Posterior vena cava (tissue), 2 donors: Measurements from ENCODE around the gene GAB4. TPM values are rescaled to one million over a fixed set of nuclear protein-coding genes. Genes with fewer than 3 reads are reported as not detected.
"Not testable (repeated sequence)": the region's sequence is repeated elsewhere in the genome, so short reads cannot be mapped to it uniquely, and the experiment has no call there.

Experiments used
- DNase-seq: peaks from one replicate; pipeline ENCODE4 v3.0.0-alpha.2; 2020; ENCODE audit warnings: low spot score
- intact Hi-C, 2 donors: fragments of 100-400 bp; cut with DNase I; formaldehyde crosslinking; loops; one replicate each; pipeline versions ENCODE4 v1.14.1 to v1.14.2; 2022 to 2023
- total RNA-seq, 2 donors: library from RNA; stranded (reverse); fragmentation: NEBNext Ultra II Directional; extraction: Animal tissue kit (Norgen Biotek cat#: 25700); gene quantifications; one replicate each; pipeline ENCODE4 v1.2.1, GENCODE V29; 2021
- donor health status: DM: yes; HTN: yes; CAD: no.
- donor health status: DM: yes; HTN: yes; CAD: no.

The GAB4 gene
- total RNA-seq, 2 donors from 2014 or later: not detected

DNA sequence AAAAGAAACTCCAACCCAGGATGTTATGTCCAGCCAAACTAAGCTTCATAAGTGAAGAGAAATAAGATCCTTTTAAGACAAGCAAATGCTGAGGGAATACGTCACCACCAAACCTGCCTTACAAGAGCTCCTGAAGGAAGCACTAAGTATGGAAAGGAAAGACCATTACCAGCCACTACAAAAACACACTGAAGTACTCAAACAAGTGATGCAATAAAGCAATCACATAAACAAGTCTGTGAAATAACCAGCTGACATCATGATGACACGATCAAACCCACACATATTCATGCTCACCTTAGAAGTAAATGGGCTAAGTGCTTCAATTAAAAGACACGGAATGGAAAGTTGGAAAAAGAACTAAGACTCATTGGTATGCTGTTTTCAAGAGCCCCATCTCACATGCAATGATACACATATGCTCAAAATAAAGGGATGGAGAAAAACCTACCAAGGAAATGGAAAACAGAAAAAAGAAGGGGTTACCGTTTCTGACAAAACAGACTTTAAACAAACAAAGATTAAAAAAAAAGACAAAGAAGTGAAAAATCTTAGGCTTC is 82.5 kb downstream of the GAB4 start:
- DNase-seq: no peak
- intact Hi-C loops: no loop called here

DNA sequence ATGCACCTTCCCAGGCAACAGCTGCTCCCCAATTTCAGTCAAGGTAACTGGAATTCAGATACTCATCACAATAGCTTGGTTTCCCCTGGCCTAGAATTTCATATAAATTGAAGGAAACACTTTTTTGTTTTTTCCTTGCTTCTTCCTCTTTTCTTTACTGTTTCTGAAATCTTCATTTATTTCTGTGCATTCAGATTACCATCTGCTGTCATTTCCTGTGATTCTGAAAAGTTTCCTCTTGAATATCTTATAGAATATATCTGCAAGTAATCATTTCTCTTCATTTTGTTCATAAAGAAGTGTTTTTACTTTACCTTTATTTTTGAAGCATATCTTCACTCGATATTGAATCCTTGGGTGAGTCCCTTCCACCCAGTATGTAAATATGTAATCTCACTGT is 85.3 kb downstream of the GAB4 start:
- intact Hi-C loops: no loop called here
- no peak for DNase-seq

DNA sequence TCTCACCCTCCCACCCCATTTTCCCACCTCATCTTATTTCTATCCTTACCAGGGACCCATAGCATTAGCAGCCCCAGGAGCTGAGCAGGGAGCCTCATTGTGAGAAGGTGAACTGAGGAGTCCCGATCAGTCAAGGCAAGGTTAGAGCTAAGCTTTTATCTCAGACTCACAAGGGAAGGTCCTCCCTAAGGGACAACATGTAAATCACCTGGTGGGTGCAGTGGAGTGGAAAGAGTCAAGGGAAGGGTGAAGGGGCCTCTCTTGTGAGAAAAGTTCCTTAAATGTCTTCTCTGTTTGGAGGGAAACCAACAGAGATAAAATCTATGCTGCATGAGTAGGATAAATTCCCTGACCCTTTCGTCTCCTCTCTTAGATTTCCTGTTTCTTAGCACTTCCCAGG is 85.9 kb downstream of the GAB4 start:
- intact Hi-C loops: no loop called here

DNA sequence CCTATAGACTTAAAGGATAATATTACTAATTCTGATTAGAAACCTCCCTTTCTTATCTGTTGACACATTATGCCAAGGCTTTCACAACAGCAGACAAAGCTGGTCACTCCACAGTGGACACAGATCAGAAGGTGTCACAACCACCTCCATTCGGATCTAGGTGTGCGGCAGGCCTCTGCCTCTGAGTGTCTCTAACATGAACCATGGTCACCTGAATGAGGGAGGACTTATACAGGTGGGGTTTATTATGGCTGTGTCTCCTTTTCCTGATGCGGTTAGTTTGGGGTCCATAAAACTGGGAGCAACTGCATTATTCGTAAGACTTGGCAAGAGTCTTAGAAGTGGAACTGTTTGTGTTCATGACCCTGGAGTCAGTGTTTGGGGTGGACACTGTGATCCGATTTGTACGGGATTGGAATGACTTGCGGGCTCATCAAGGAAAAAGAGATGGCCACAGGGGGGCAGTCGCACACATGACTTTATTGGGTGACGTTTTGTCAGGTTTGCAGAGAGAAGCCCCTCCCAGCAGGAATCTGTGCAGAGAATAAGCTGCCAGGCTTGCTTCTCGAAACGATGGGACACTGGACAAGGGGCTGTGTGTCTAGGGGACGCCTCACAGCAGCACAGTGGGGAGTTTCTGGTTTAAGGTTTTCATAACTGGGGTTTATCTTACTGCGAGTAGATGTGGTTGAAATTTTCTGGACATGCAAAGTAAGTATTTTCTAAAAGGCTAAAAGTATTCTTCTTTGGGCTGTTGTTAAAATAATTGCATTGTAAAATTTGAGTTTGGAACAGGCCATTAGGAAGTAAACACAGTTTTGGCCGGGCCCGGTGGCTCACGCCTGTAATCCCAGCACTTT is 90.6 kb downstream of the GAB4 start:
- intact Hi-C loops: no loop called here
- DNase-seq: peak; percentile 83

More for the DNA sequence above, 85.9 kb downstream of the GAB4 start:
- no peak for DNase-seq

DNA sequence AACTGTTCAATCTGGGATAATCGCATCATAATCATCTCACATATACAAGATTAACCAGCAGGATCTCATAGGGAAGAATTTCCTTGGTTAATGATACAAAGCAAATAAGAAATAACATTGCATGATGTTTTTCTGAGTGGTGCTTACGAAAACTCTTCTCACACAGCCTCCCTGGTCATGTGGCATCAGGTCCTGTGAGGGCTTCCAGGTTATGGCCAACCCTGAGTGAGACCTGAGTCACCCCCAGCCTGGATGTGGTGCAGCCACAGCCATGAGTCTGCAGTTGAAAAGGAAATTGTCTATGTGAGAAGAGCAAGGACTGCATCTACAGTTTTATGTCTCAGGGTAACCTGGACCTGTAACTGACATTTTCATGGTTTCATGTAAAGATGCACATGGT is 92.3 kb downstream of the GAB4 start:
- DNase-seq: no peak
- intact Hi-C loops: no loop called here

DNA sequence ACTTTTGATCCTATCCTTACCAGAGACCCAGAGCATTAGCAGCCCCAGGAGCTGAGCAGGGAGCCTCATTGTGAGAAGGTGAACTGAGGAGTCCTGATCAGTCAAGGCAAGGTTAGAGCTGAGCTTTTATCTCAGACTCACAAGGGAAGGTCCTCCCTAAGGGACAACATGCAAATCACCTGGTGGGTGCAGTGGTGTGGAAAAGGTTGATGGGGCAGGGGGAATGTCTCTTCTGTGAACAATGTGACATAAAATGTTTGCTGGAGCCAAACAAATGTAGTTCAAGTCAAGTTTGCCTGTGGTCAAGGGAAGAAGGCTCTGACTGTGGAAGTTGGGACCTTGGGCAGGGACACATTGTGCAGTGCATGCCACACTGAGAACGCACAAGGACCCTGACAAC is 93.1 kb downstream of the GAB4 start:
- intact Hi-C loops, DNase-seq: not testable (repeated sequence)

DNA sequence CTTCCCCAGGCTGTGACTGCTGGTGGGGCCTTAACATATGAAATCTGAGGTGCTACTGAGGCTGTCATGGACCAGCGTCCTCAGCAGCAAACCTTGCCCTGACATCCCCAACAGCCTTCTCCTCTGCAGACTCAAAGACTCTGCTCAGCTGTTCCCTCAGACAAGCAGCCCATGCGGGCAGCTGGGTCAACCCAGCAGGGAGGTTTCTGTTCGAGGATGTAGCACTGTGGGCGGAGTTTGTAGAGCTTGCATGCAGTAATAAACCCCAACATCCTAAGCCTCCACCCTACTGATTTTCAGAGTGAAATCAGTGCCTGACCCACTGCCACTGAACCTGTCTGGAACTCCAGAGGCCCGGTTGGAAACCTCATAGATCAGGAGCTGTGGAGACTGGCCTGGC is 94.0 kb downstream of the GAB4 start:
- no peak for DNase-seq
- intact Hi-C loops: no loop called here

DNA sequence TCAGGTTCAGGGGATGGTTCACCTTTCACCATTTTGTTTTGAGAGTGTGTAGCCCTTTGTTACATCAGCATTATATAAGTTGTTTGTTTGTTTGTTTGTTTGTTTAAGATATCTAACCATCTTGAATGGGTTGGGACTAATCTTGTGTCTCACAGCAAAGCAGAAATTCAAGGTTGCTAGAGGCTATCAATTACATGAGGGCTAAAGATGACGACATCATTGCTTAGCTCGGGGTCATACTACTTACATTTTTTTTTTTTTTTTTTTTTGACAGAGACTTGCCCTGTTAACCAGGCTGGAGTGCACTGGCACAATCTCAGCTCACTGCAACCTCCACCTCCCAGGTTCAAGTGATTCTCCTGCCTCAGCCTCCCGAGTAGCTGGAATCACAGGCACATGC is 95.7 kb downstream of the GAB4 start:
- intact Hi-C loops: no loop called here
- no peak for DNase-seq

Other genes with a start within 250 kb of the GAB4 start
- gene XKR3, start 182.8 kb downstream of the GAB4 start, total RNA-seq: not detected
- gene IL17RA, start 76.8 kb upstream of the GAB4 start, total RNA-seq: 10 to 100 TPM; 11.5 to 21.8 TPM
- under 1 TPM; 0.38 to 0.74 TPM for gene TMEM121B, start 113.1 kb upstream of the GAB4 start, total RNA-seq
- 10 to 100 TPM; 19.6 to 19.9 TPM for gene HDHD5, start 151.1 kb upstream of the GAB4 start, total RNA-seq
- 10 to 100 TPM in 1 of 2 donors, 1 to 10 TPM in 1; 7.4 to 11.8 TPM for gene ADA2, start 211.2 kb upstream of the GAB4 start, total RNA-seq